Measurements from ENCODE around the gene MYH14.

Gene MYH14

GRCh38 chr19:50308991-50309390 is 105.6 kb downstream of the MYH14 start:
- H3K4me3 ChIP-seq (ENCODE audit: low read depth, low read length) = no peak overlapping the region
- TF ChIP-seq CTCF (IDR thresholded peaks at IDR 0.05; ENCODE audit: low read depth, low read length, missing control alignments) = no peak
- in situ Hi-C loops (cut with HindIII; ENCODE audit: low sequenced_read_pairs) = no loop called here
- no peak for DNase-seq (ENCODE audit: low read depth)

- H3K4me3 ChIP-seq (ENCODE audit: low read depth, low read length) = no peak overlapping the region
- TF ChIP-seq CTCF (IDR thresholded peaks at IDR 0.05; ENCODE audit: low read depth, low read length, missing control alignments) = no peak
- DNase-seq (ENCODE audit: low read depth) = no peak
- in situ Hi-C loops (cut with HindIII; ENCODE audit: low sequenced_read_pairs) = no loop called here
Measured at GRCh38 chr19:50309396-50310125, 106.1 kb downstream of the MYH14 start.

- in situ Hi-C loops (cut with HindIII; ENCODE audit: low sequenced_read_pairs) = no loop called here
- no peak for TF ChIP-seq CTCF (IDR thresholded peaks at IDR 0.05; ENCODE audit: low read depth, low read length, missing control alignments)
- no peak for DNase-seq (ENCODE audit: low read depth)
- H3K4me3 ChIP-seq (ENCODE audit: low read depth, low read length) = no peak overlapping the region
Measured at GRCh38 chr19:50310759-50311465, 107.5 kb downstream of the MYH14 start.

GRCh38 chr19:50311723-50312635 is 108.6 kb downstream of the MYH14 start:
- H3K4me3 ChIP-seq (ENCODE audit: low read depth, low read length) = no peak overlapping the region
- TF ChIP-seq CTCF (IDR thresholded peaks at IDR 0.05; ENCODE audit: low read depth, low read length, missing control alignments) = no peak
- in situ Hi-C loops (cut with HindIII; ENCODE audit: low sequenced_read_pairs) = no loop called here
- no peak for DNase-seq (ENCODE audit: low read depth)

- in situ Hi-C loops (cut with HindIII; ENCODE audit: low sequenced_read_pairs) = no loop called here
- H3K4me3 ChIP-seq (ENCODE audit: low read depth, low read length) = no peak overlapping the region
- no peak for TF ChIP-seq CTCF (IDR thresholded peaks at IDR 0.05; ENCODE audit: low read depth, low read length, missing control alignments)
- no peak for DNase-seq (ENCODE audit: low read depth)
Measured at GRCh38 chr19:50312967-50313811, 109.8 kb downstream of the MYH14 start.

All from astrocyte of the cerebellum (primary cell).